ENCODE measurements around the gene DIP2C. TPM values are rescaled to one million over a fixed set of nuclear protein-coding genes. Genes with fewer than 3 reads are reported as not detected.

Gene DIP2C
- total and polyA plus RNA-seq, 8 donors, result 2.4 to 40.1 (median 21.0) TPM

DNA sequence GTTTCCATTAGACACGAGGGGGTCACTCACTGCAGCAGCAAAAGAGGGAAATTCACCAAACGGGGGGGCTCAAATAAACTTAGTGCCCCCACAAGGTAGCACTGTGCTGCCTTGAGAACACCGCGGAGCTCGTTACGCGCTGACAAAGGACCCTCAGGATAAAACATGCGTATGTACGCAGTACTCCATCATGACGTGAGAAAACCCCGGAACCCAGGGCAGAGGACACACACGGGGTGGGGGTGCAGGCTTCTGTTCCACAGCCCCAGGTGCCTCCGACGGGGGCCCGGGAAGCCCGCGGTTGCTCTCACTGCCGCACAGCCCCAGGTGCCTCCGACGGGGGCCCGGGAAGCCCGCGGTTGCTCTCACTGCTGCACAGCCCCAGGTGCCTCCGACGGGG, 321.8 kb downstream of the DIP2C start:
- Histone ChIP-seq H3K36me3 (peaks cover 42 to 72% (median 68%) of the 10 kb centered on the region in 4 donors), H3K27me3 (no peaks in the 10 kb centered on the region), H3K4me3 (no peak overlapping the region), H3K9me3 (no peaks in the 10 kb centered on the region), H3K4me1 (peaks cover 0 to 33% (median 15%) of the 10 kb centered on the region in 4 donors), H3K27ac (no peak overlapping the region)
- intact Hi-C loops (cut with DNase I; ENCODE audit: low total_unique reads), result no loop called here
- no peak for DNase-seq
- 92 to 97% (median 96%) methylated on average over 12 to 20 of the region's 25 CpGs for WGBS, 5 donors
- TF ChIP-seq CTCF (IDR thresholded peaks at IDR 0.05) (no peak), POLR2AphosphoS5 (IDR thresholded peaks at IDR 0.05) (no peak), EP300 (IDR thresholded peaks at IDR 0.05) (no peak), POLR2A (IDR thresholded peaks at IDR 0.05) (no peak)

- 89 to 95% (median 92%) methylated on average over 12 of the region's 12 CpGs for WGBS, 5 donors
- intact Hi-C loops (cut with DNase I; ENCODE audit: low total_unique reads), result no loop called here
- no peak for DNase-seq
- H3K4me3 ChIP-seq, result no peak overlapping the region
- peaks cover 46 to 86% (median 83%) of the 10 kb centered on the region in 4 donors for H3K36me3 ChIP-seq
- peaks cover 0 to 35% (median 20%) of the 10 kb centered on the region in 4 donors for H3K4me1 ChIP-seq
- no peaks in the 10 kb centered on the region for H3K27me3 ChIP-seq
- H3K9me3 ChIP-seq, result no peaks in the 10 kb centered on the region
- no peak for TF ChIP-seq CTCF (IDR thresholded peaks at IDR 0.05)
- no peak for TF ChIP-seq POLR2A (IDR thresholded peaks at IDR 0.05)
- TF ChIP-seq EP300 (IDR thresholded peaks at IDR 0.05), result no peak
- no peak for TF ChIP-seq POLR2AphosphoS5 (IDR thresholded peaks at IDR 0.05)
- H3K27ac ChIP-seq, result no peak overlapping the region
Measured at GRCh38 chr10:366186-366585, 323.3 kb downstream of the DIP2C start.

DNA sequence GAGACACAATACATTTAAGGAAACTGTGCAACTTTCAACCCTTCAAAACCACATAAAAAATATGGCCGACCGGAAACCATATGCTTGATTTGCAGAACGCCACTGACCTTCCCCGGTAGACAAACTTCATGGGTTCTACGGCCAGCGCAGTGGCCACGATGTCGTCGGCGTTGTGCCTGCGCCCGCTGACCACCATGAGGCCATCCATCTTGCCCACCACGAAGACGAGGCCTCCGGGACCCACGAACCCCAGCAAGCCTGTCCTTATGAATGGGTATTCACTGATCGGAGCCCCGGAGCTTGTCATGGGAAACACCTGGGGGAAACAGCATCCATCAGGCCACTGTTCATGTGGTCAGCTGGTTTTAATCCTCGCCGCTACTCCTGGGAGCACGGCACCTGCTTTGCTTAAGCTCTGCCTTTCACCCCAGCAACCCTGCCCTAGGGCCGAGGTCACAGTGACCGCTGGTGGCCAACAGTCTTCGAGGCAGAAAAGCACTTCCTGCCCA, 325.1 kb downstream of the DIP2C start:
- TF ChIP-seq CTCF (IDR thresholded peaks at IDR 0.05) (no peak), POLR2A (IDR thresholded peaks at IDR 0.05) (no peak), EP300 (IDR thresholded peaks at IDR 0.05) (no peak), POLR2AphosphoS5 (IDR thresholded peaks at IDR 0.05) (no peak)
- peaks cover 43 to 97% (median 89%) of the 10 kb centered on the region in 4 donors for H3K36me3 ChIP-seq
- 90 to 95% (median 93%) methylated on average over 24 of the region's 24 CpGs for WGBS, 5 donors
- no peaks in the 10 kb centered on the region for H3K9me3 ChIP-seq
- no peak for DNase-seq
- no peaks in the 10 kb centered on the region for H3K27me3 ChIP-seq
- H3K27ac ChIP-seq, result no peak overlapping the region
- intact Hi-C loops (cut with DNase I; ENCODE audit: low total_unique reads), result no loop called here
- H3K4me3 ChIP-seq, result no peak overlapping the region
- peaks cover 0 to 30% (median 17%) of the 10 kb centered on the region in 4 donors for H3K4me1 ChIP-seq

DNA sequence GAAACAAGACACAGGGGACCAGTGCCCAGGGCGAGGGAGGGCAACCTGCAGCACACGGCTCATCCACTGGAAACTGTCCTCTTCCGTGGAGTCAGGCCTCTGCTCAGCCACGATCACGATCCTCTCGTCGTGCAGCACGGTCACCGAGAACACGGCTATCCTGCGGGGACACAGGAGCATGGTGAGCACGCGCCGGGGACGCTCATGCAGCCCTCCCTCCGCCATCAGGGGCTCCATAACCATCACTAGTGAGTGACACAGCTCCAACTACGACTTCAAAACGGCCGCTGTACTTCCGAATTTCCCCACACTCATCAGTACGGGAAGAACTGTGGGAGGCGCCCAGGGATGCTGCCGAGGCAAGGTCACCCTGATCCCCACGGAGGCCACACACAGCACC, 326.3 kb downstream of the DIP2C start:
- 86 to 99% (median 96%) methylated on average over 12 to 24 of the region's 24 CpGs for WGBS, 5 donors
- intact Hi-C loops (cut with DNase I; ENCODE audit: low total_unique reads), result no loop called here
- no peak overlapping the region for H3K4me3 ChIP-seq
- DNase-seq, result no peak
- H3K27ac ChIP-seq, result no peak overlapping the region
- peaks cover 0 to 24% (median 14%) of the 10 kb centered on the region in 4 donors for H3K4me1 ChIP-seq
- H3K36me3 ChIP-seq, result peaks cover 36 to 93% (median 84%) of the 10 kb centered on the region in 4 donors
- TF ChIP-seq CTCF (IDR thresholded peaks at IDR 0.05) (no peak), POLR2AphosphoS5 (IDR thresholded peaks at IDR 0.05) (no peak), EP300 (IDR thresholded peaks at IDR 0.05) (no peak), POLR2A (IDR thresholded peaks at IDR 0.05) (no peak)
- no peaks in the 10 kb centered on the region for H3K27me3 ChIP-seq
- no peaks in the 10 kb centered on the region for H3K9me3 ChIP-seq

Measured in stomach (tissue), 9 donors.